ENCODE data around the gene FAM3D.

- TF ChIP-seq, protein P1, sequence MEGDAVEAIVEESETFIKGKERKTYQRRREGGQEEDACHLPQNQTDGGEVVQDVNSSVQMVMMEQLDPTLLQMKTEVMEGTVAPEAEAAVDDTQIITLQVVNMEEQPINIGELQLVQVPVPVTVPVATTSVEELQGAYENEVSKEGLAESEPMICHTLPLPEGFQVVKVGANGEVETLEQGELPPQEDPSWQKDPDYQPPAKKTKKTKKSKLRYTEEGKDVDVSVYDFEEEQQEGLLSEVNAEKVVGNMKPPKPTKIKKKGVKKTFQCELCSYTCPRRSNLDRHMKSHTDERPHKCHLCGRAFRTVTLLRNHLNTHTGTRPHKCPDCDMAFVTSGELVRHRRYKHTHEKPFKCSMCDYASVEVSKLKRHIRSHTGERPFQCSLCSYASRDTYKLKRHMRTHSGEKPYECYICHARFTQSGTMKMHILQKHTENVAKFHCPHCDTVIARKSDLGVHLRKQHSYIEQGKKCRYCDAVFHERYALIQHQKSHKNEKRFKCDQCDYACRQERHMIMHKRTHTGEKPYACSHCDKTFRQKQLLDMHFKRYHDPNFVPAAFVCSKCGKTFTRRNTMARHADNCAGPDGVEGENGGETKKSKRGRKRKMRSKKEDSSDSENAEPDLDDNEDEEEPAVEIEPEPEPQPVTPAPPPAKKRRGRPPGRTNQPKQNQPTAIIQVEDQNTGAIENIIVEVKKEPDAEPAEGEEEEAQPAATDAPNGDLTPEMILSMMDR (IDR thresholded peaks at IDR 0.05 in 2 of 3, conservative IDR thresholded peaks at IDR 0.05 in 1 of 3; ENCODE audit: borderline replicate concordance in 1 of 3, insufficient read depth in 1 of 3, low read depth in 2 of 3, low read length in 2 of 3): no peak
- TF ChIP-seq POLR2A (IDR thresholded peaks at IDR 0.05; ENCODE audit: borderline replicate concordance, extremely low read depth, insufficient read depth, insufficient read length) (no peak), ZNF274 (IDR thresholded peaks at IDR 0.05; ENCODE audit: low read depth, low read length) (no peak), CEBPB (IDR thresholded peaks at IDR 0.05; ENCODE audit: low read depth) (no peak), EZH2 (IDR thresholded peaks at IDR 0.05) (no peak), YY1 (IDR thresholded peaks at IDR 0.05; ENCODE audit: extremely low read depth, insufficient replicate concordance, low read depth, low read length) (no peak)
These were observed 68.7 kb downstream of the FAM3D start for GRCh38 chr3:58597770-58598310.
